ENCODE data around the gene ZNF750. TPM values are rescaled to one million over a fixed set of nuclear protein-coding genes. Genes with fewer than 3 reads are reported as not detected.

ZNF750 gene
- total RNA-seq, 2 donors from 2014 or later = 7.0 to 10.3 TPM

DNA sequence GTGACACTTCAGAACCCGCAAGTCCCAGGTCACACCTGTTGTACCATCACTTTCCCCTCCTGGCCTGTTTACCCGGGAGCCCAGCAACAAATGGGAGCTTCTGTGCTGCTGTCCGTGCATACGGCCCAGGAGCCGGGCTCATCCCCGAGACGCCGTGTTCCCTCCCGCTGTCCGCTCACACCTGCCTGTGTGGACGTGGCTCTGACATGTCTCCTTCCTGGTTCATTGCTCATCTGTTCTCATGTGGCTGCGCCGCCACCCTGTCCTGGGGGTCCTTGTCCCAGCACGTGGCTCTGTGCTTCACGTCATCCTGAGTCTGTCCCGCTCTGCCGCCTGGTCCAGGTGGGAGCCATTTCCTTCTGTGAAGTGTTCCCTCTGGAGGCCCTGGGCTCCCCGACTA lies 50.0 kb downstream of the ZNF750 start:
- Histone ChIP-seq H3K4me3 (no peak overlapping the region), H3K4me1 (replicated peaks) (peaks cover 2% of the 10 kb centered on the region), H3K9me3 (no peaks in the 10 kb centered on the region), H3K27ac (no peak overlapping the region), H3K27me3 (replicated peaks; ENCODE audit: insufficient read depth) (no peaks in the 10 kb centered on the region), H3K36me3 (no peaks in the 10 kb centered on the region)
- no peak for TF ChIP-seq POLR2A (IDR thresholded peaks at IDR 0.05)
- TF ChIP-seq, protein P1, sequence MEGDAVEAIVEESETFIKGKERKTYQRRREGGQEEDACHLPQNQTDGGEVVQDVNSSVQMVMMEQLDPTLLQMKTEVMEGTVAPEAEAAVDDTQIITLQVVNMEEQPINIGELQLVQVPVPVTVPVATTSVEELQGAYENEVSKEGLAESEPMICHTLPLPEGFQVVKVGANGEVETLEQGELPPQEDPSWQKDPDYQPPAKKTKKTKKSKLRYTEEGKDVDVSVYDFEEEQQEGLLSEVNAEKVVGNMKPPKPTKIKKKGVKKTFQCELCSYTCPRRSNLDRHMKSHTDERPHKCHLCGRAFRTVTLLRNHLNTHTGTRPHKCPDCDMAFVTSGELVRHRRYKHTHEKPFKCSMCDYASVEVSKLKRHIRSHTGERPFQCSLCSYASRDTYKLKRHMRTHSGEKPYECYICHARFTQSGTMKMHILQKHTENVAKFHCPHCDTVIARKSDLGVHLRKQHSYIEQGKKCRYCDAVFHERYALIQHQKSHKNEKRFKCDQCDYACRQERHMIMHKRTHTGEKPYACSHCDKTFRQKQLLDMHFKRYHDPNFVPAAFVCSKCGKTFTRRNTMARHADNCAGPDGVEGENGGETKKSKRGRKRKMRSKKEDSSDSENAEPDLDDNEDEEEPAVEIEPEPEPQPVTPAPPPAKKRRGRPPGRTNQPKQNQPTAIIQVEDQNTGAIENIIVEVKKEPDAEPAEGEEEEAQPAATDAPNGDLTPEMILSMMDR (IDR thresholded peaks at IDR 0.05) = no peak
- TF ChIP-seq POLR2AphosphoS5 (IDR thresholded peaks at IDR 0.05) = no peak
- intact Hi-C loops (cut with DNase I) = no loop called here
- 93% methylated on average over 18 of the region's 18 CpGs for WGBS
- no peak for DNase-seq (ENCODE audit: low spot score)

DNA sequence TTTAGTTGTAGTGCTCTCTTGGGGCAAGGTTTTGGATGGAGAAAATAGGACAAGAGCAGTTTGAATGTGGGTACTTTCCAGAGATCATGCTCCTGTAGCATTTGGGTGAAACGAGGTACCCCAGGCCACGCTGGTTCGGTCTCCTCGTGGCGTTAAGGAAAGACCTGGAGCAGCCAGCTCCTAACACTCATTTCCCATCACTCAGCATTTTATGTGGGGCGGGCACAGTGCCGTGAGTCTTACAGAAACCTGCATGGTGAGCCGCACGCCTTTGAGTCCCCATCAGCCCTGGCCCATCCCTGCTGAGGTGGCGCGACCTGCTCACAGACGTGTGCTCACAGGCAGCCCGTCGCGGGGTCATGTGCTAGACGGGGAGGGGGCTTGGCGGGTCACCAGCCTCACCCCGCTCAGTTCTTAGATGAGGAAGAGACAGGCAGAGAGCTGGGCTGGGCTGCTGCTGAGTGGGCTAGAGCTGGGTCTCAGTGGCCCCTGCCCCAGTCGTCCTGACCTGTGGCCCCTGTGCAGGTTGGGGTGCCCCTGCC lies 50.7 kb downstream of the ZNF750 start:
- H3K27me3 ChIP-seq (replicated peaks; ENCODE audit: insufficient read depth) = no peaks in the 10 kb centered on the region
- no peak overlapping the region for H3K4me3 ChIP-seq
- peaks cover 2% of the 10 kb centered on the region for H3K4me1 ChIP-seq (replicated peaks)
- H3K9me3 ChIP-seq = no peaks in the 10 kb centered on the region
- intact Hi-C loops (cut with DNase I) = no loop called here
- no peak for TF ChIP-seq POLR2AphosphoS5 (IDR thresholded peaks at IDR 0.05)
- TF ChIP-seq, protein P1 (IDR thresholded peaks at IDR 0.05) = no peak
- no peak for TF ChIP-seq POLR2A (IDR thresholded peaks at IDR 0.05)
- 77% methylated on average over 10 of the region's 19 CpGs for WGBS
- no peak for DNase-seq (ENCODE audit: low spot score)
- no peak overlapping the region for H3K27ac ChIP-seq
- no peaks in the 10 kb centered on the region for H3K36me3 ChIP-seq

DNA sequence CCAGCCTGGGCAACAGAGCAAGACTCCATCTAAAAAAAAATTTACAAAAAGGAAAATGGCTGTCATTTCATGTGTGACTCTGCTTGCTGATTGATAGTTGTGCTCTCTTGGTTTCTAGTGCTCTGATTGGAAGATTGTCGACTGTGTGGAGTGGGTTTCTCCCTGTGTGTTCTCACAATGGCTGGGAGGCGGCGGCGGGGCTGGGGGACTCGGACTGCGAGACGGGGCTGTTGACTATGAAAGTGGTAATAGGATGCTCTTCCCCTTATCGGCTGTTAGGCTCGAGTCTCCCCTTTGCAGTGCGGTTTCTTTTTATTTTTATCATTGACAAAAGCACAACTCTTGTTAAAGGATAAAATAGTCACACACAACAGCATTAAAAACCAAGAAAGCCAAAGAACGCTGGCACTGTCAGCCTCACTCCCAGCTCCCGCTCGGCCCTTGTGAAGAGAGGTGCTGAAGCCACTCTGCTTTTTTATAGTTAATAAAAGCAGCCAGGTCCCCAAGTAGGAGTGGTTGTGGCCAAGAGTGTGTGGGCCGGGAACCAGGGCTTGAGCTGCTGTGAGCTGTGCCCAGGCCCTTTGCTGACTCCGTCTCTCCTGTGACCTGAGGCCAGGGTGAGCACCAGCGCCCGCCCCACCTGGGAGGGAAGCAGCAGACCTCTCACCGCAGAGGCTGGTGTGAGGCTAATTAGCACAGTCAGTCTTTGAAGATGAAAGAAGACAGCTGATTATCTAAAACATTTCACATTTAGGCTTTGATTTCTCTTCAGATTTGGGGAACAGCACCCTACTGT lies 51.4 kb downstream of the ZNF750 start:
- Histone ChIP-seq H3K27me3 (replicated peaks; ENCODE audit: insufficient read depth) (no peaks in the 10 kb centered on the region), H3K4me1 (replicated peaks) (peaks cover 2% of the 10 kb centered on the region), H3K36me3 (no peaks in the 10 kb centered on the region), H3K4me3 (no peak overlapping the region), H3K27ac (no peak overlapping the region), H3K9me3 (no peaks in the 10 kb centered on the region)
- WGBS = 78% methylated on average over 18 of the region's 18 CpGs
- TF ChIP-seq POLR2AphosphoS5 (IDR thresholded peaks at IDR 0.05) (no peak), POLR2A (IDR thresholded peaks at IDR 0.05) (no peak)
- TF ChIP-seq, protein P1 (IDR thresholded peaks at IDR 0.05) = no peak
- intact Hi-C loops (cut with DNase I) = no loop called here
- no peak for DNase-seq (ENCODE audit: low spot score)

DNA sequence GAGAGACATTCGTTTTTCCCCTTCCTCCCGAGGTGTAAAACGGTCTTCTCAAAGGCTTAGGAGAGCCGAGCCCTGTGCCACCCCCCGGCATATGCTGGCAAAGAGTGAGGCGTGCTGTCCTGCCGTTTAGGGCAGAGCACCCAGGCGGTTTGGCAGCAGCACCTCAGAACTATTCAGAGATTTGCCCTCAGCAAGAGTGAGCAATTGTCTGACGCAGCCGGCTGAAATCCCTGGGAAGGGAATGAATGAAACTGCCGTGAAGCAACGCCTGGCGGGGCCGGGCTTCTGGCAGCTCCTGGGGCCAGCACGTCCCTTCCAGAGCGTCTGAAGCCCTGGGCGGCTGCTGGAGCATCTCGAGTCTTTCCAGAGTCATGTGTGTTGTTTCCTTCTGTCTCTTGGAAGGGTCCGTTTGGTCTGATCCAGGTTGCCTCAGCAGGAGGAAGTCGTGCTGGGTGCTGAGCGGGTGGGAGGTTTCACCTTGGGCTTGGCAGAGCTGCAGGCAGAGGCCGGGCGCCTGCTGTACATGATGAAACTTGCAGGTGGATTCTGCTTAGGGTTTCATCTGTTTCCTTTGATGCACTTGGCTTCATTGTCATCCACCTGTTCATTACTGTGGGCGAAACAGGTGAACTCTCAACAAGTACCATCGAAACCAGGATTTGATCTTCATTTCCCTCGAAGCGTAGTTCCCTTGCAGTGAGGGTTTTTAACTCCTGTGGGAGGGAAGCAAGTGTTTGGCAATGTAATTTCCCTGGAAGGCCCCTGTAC lies 52.6 kb downstream of the ZNF750 start:
- Histone ChIP-seq H3K4me3 (no peak overlapping the region), H3K9me3 (no peaks in the 10 kb centered on the region), H3K27me3 (replicated peaks; ENCODE audit: insufficient read depth) (no peaks in the 10 kb centered on the region), H3K36me3 (no peaks in the 10 kb centered on the region), H3K27ac (peak overlapping the region; percentile 8 to 45), H3K4me1 (replicated peaks) (peaks cover 2% of the 10 kb centered on the region)
- TF ChIP-seq, protein P1 (IDR thresholded peaks at IDR 0.05) = peak in 1 of 4 experiments; percentile 14
- TF ChIP-seq POLR2AphosphoS5 (IDR thresholded peaks at IDR 0.05) (peak; percentile 64), POLR2A (IDR thresholded peaks at IDR 0.05) (peak; percentile 35)
- 44% methylated on average over 27 of the region's 27 CpGs for whole genome bisulfite sequencing
- DNase-seq (ENCODE audit: low spot score) = peak; percentile 69
- intact Hi-C loops (cut with DNase I) = no loop called here
